ENCODE results near the gene GINS2.

GINS2 gene

DNA sequence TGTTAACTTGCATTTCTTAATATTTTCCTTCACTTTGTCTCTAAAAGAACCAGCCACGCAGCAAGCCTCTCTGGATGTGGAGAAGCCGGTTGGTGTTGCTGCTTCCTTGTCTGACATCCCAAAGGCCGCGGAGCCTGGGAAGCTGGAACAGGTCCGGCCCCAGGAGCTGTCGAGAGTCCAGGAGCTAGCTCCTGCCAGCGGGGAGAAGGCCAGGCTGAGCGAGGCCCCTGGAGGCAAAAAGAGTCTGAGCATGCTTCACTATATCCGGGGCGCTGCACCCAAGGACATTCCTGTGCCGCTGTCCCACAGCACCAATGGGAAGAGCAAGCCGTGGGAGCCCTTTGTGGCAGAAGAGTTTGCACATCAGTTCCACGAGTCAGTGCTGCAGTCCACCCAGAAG is 22.8 kb downstream of the GINS2 start:
- no peak for DNase-seq

DNA sequence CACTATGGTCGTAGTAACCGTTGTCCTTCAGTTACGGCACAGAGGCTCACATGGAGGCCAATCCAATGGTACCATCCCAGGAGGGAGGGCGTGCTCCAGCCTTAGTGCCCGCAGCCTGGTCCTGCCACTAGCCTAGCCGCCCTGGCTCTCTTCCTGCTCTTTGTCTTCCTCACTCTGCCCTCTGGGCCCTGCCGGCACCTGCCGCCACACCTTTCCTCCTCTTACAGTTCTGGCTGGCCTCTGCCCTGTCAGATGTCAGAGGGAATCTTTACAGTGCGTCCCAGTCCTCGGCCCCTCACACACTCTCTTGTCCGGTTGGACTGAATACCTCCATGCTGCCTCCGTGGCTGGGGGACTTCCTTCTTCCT is 23.4 kb downstream of the GINS2 start:
- no peak for DNase-seq

DNA sequence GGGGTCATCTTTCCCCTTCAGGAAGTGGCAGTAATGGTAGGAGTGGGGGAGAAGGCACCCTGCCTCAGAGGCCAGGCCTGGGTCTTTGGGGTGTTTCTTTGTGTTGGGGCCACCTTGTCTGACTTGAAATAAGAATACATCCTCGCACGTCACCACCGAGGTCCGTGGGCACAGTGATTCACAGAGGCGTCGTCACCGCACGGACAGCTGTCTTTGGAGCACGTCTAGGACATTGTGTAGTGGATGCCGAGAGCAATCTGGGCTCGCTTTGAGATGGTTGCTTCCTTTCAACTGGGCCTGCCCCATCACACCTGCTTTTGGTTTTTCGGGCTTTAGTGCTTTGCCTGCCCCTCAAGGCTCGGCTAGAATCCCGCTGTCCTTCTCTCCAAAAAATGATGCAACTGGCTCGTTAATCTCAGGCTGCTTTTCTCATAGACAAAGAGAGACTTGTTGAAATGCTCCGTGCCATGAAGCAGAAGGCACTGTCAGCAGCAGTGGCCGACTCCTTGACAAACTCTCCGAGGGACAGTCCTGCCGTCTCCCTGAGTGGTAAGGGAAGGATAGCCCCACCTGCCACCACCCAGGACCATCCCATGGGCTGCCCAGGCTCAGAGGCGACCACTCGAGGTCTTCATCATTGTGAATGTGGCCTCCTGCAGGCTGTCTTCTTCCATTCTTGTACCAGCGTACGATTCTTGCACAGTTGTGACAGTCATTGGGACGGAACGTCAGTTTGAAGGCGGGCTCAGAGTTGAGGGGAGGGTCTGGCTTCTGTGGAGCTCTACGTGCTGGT is 24.0 kb downstream of the GINS2 start:
- DNase-seq = no peak

DNA sequence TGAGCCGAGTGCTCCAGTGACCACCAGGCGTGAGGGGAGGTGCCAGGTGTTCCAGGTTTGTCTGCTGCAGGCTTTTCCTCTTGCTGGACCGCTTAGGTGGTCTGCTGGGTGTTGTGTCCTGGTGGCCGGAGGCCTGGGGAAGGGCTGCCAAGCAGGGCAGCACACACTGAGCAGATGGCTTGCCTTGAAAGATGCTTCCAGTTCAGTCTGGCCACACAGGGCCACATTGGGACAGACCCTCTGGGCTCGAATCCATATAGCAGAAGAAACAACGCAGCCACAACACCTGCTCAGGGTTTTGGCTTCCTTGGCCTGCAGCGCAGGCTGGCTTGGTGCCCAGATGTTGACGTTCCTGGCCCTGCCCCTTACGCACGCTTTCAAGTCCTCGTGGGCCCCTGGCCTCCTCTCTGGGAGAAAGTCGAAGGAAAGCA is 24.8 kb downstream of the GINS2 start:
- no peak for DNase-seq

DNA sequence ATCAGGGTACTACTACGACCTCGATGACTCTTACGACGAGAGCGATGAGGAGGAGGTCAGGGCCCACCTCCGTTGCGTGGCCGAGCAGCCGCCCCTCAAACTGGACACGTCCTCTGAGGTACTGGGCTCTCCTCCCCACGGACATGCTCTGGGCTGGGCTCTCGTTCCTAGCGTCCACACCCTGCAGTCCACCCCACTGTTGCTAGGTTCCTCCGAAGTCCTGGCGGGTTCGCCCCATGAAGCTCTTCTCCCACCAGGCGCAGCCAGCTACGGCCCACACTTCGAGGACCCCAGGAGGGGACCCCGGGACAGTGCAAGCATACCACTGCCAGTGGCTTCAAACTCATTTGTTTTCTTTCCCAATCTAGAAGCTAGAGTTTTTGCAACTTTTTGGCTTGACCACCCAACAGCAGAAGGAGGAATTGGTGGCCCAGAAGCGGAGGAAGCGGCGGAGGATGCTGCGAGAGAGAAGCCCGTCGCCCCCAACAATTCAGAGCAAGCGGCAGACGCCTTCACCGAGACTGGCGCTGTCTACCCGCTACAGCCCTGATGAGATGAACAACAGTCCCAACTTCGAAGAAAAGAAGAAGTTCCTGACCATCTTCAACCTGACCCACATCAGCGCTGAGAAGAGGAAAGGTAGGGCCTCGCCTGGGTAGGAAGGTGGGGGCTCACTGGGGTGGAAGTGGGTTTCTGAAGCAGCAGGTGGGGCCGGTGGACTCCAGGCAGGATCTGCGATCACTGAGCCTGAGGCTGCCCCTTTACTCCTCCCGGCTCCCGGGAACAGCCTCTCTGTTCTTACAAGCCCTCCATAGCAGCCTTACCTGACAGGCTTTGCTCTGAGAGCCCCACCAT is 25.6 kb downstream of the GINS2 start:
- no peak for DNase-seq

DNA sequence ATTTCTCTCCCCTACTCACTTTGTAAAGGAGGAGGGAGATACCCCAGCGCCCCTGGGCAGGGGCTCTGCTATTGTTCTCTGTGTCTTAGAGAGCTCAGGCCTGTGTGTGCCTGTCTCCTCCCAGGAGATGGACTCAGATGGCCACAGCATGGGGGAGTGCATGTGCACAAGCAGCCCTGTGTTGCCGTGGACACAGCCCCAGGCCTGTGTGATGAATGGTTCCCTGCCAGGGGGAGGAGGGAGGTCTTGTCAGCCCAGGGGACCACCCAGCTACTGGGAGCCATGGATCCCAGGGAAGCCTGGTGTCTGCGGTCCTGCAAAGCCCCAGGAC is 26.3 kb downstream of the GINS2 start:
- DNase-seq = no peak

DNA sequence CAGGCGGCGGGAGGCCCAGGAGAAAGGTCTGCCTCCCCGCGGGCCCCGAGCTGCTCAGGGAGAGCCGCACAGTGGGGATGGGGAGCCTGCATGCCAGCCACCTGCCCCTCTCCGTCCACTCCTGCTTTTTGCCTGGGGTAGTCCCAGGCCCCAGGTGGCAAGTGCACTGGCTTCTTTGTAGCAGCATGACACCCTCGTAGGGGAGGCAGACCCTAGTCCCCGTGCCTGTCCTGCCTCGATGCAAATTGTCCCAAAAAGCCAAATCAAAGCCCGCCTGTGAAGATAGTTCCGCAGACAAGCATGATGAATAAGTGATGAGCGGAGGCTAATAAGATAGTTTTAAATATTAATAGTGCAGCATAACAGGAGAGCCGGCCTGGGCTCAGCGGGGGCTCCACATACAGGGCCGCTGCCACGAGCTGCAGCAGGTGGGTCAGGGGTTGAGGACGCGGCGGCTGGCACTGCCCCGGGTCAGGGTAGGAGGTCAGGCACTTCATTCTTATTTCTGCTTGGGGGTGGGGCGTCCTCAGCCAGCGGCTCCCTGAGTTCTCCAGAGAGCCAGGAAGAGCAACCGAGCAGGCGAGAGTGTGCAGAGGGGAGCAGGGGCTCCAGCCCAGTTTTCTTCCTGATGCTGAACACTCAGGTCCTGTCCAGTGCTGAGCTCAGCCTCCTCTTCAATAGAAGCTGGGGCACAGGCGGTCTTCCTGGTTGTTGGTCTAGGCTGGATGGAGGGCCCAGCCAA is 26.8 kb downstream of the GINS2 start:
- DNase-seq = no peak

DNA sequence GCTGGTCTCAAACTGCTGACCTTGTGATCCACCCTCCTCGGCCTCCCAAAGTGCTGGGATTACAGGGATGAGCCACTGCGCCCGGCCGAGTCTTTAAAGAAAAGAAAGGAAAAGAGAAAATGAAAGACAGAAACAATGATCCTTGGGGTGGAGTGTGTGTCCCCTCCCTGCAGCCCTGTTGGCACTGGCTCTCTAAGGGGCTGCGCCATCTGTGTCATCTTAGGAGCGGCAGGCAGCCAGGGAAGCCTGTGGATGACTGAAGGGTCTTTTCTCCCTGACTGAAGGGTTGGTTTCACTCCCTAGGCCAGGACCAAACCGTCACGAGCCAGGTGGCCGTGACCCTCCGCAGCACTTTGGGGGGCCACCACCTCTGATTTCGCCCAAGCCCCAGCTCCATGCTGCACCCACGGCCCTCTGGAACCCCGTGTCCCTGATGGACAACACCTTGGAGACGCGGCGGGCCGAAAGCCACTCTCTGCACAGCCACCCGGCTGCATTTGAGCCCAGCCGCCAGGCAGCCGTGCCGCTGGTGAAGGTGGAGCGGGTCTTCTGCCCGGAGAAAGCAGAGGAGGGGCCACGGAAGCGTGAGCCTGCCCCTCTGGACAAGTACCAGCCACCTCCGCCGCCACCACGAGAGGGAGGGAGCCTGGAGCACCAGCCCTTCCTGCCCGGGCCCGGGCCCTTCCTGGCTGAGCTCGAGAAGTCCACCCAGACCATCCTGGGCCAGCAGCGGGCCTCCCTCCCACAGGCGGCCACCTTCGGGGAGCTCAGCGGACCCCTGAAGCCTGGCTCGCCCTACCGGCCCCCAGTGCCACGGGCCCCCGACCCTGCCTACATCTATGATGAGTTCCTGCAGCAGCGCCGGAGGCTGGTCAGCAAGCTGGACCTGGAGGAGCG is 27.7 kb downstream of the GINS2 start:
- DNase-seq = no peak

DNA sequence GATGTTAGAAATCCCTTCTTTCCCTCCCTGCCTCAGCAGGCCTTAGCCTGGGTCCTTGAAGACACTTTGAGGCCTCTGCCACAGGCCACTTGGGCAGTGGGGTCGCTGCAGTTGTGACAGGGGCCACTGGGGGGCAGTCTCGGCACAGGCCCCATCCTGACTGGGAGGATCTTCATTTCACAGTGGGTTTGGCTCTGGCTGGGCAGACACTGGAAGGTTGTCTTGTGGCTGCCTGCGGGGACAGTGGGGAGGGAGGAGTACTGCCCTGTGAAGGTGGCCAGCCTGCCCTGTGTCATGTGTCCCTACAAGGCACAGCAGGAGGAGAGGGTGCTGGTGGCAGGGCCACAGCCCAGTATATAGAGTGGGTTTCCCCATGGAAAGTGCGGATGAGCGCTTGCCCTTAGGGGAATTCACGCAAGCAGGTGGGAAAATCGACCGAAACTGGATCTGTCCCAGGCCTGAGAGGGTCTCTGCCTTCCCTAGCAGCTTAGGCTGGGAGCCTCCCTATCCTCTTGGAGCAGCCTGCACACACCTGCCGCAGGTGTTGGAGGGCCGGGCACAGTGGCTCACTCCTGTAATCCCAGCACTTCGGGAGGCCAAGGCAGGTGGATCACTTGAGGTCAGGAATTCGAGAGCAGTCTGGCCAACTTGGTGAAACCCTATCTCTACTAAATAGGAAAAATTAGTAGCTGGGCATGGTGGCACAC is 28.8 kb downstream of the GINS2 start:
- DNase-seq = peak; percentile 35 to 61

DNA sequence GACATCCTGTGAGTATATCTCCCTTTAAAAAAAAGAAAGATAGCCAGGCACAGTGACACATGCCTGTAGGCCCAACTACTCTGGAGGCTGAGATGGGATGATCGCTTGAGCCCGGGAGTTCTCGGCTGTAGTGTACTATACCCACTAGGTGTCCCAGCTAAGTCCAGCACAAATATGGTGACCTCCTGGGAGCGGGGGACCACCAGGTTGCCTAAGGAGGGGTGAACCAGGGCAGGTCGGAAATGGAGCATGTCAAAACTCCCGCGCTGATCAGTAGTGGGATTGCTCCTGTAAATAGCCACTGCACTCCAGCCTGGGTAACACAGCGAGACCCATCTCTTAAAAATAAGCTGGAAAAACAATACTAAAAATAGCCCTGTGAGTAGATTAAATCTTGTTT is 29.4 kb downstream of the GINS2 start:
- no peak for DNase-seq

DNA sequence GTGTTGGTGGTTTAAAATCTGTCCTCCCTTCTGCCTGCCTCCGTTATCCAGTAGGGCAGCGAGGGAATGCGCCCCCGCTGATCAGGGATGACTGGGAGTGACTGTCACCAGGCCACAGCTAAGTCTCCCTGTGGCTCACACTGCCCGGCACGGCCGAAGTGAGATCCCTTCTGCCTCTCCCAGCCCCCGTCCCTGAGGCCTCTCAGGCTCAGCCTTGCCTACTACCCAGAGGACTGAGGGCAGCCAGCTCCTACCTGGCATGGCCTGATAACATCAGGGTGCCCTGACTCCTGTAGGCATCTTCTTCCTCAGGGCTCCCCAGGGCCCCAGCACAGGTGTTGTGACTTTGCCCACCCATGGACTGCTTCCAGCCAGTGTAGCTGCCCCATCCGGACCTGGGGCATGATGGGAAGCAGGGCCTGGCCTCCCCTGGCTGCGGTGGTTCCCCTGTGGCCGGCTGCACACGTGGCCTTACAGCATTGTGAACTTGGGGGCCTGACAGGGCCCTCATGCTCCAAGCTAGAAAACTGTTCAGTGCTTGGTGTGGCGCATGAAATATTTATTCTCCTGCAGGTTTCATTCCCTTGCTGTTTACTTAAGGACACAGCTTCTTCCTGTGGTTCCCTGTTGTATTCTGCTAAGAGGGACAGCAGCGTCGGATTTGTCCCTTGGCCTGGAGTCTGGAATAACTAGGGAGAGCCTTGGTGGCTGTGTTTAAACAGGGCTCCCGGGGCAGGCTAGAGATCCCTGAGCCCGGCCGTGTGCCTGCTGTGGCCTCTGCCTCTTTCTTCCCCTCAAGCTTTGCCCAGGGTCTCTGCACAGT is 30.0 kb downstream of the GINS2 start:
- no peak for DNase-seq

DNA sequence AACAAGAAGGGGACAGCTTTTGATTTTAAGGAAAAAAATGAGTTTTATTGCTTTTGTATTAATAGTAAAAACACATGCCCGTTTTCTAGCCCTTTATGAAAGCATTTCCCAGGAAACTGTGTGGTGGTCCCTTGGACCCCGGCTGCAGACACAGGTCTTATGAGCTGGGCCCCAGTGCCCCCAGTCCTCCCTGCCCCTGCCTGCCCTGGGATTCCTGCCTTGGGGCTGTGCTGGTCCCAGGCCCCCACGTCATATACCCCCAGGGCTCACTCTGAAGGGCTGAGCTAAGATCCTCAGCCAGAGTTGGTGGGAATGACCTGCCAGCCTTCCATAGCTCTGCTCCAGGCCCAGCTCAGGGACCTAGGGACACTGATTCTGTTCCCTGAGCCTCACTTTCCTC is 30.8 kb downstream of the GINS2 start:
- no peak for DNase-seq

DNA sequence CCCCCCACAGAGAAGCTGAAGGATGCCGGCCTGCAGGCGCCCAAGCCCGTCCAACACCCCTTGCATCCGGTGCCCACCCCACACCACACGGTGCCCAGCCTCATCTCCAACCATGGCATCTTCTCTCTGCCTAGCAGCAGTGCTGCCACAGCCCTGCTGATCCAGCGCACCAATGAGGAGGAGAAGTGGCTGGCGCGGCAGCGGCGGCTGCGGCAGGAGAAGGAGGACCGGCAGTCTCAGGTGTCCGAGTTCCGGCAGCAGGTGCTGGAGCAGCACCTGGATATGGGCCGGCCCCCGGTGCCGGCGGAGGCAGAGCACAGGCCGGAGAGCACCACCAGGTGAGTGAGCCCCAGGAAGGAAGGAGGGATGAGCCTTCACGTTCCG is 31.5 kb downstream of the GINS2 start:
- no peak for DNase-seq

DNA sequence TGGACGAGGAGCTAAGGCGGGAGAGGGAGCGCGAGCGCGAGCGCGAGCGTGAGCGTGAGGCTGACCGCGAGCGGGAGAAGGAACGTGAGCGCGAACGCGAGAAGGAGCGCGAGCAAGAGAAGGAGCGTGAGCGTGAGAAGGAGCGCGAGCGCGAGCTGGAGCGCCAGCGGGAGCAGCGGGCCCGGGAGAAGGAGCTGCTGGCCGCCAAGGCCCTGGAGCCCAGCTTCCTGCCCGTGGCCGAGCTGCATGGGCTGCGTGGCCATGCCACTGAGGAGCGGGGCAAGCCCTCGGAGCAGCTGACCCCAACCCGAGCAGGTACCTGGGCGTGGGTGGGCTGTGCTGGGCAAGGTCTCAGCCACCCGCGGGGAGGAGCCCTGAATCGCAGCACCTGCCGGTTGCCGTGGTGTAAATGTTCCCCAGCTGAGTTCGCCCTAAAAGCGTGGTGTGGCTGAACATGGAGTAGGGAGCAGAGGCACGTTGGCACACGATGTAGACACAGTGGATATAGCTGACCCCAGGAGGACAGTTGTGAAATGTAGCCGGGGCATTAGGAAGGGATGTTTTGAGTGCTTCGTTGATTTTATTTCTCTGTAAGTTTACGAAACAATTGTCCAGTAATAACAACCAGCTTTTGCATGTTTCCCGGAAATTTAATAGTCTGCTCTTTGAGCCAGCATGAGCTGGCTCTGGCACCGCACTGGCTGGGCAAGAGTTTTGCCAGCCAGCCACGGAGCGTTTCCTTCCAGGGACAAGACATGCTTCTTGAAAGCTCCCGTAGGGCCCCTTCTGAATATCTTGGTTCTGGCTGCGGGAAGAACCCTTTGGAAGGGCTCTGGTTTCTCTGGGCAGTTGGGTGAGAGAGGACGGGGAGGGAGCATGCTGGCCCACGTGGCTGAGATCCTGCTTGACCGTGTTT is 32.1 kb downstream of the GINS2 start:
- no peak for DNase-seq

DNA sequence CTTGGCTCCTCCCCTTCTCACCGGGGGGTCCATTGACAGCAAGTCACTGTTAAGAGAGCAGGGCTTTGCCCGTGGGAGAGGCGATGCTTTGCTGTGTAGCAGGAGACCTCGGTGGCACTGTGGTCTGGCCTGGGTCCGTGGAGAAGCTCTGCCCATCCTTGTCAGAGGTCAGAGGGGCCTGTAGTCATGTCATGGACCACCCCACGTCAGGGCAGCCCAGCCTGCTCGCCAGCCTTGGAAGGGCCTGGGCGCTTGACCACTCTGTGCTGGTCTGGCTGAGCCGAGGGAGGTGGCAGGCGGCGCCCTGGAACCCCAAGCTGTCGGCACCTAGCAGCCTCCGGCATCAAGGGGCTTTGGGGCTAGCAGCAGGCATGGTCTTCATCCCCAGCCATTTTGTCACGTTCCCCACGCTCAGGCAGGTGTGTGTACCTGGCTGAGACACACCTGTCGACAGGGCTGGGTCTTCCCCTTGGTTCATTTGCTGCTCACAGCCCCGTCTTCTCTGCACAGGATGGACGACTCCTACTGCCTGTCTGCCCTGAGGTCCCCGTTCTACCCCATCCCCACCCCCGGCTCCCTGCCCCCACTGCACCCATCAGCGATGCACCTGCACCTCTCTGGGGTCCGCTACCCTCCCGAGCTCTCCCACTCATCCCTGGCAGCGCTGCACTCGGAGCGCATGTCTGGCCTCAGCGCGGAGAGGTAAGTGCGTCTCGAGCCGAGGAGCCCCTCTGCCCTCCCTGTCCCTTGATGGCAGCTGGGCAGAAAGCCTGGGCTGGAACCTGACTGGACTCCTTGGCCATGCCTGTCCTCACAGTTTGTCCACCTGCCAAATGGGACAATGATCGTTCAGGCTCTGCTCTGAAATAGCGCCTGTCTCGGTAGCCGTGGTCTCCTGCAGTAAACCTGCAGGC is 33.3 kb downstream of the GINS2 start:
- no peak for DNase-seq

DNA sequence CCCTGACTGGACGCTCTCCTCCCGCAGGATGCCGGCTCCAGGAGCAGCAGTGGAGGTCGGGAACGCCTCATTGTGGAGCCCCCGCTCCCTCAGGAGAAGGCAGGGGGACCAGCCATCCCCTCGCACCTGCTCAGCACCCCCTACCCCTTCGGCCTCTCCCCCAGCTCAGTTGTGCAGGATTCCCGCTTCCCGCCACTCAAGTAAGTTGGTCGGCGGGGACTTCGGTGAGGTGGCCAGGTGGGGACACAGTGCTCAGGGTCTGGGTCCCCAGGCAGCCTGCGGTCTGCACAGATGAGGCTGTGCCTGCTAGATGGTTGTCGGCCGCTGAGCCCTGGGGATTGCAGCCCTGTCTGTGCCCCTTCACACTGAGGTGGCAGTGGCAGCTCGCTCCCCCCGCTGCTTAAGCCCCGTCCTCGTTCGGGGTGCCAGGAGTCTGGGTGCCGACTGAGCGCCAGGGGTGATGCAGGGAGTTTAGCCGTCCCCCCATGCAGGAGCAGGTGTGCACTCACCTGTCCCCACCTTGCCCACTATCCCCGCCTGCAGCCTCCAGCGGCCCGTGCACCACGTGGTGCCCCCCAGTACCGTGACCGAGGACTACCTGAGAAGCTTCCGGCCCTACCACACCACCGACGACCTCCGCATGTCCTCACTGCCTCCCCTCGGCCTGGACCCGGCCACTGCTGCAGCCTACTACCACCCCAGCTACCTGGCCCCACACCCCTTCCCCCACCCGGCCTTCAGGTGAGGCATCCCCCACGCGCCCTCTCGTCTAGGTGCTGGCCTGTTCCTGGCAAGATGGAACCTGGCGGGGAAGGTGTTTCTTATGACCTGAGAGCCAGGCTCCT is 34.3 kb downstream of the GINS2 start:
- no peak for DNase-seq

DNA sequence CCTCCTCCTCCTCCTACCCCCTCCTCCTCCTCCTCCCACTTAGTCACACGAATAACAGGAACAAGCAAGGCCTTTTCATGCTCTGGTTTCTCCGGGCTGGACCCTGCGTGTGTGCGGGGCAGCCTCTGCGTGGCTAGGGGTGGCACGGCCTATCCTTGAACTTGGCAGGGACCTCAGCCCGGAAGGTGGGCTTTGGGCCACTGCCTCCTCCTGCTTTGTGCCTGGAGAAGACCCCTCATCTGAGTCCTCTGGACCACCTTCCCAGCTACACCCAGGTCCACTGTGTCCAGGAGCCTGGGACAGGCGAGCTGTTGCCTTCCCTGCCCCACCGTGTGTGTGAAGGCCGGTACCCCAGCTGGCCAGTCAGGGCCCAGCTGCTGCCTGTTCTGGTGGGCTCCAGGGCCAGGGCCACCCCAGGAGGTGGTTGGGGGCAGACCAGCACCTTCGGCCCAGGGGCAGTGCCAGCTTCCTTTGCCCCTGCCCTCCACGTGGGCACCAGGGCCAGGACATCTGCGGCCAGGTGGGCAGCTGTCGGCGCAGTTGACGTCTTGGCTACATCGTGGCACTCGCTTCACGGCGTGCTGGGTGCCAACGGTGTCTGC is 35.4 kb downstream of the GINS2 start:
- DNase-seq = no peak
